Heart right ventricle (tissue), 16 donors: ENCODE data around the gene ZRANB1. TPM values are rescaled to one million over a fixed set of nuclear protein-coding genes. Genes with fewer than 3 reads are reported as not detected.
A peak's percentile ranks its signal among the peaks of the same experiment; 100 is the strongest.

ENCODE experiments used
- ATAC-seq, 8 donors: fragments of 200-7000 bp; cut with Tn5 transposase; one replicate each; pipeline ENCODE4 v1.9.1; 2020; ENCODE audit warnings: mild to moderate bottlenecking in 8 of 8, moderate library complexity in 8 of 8, moderate number of reproducible peaks in 1 of 8
- DNase-seq, 2 donors: peaks; one replicate each; pipeline ENCODE4 v3.0.0-alpha.2; 2020
- H3K27ac ChIP-seq, 10 donors: fragments of 200-600 bp; sonication (generic) in 2 of 10; one replicate each; pipeline versions ENCODE4 v1.5.0 to v1.8.0; 2020 to 2022; ENCODE audit warnings: mild to moderate bottlenecking in 3 of 10
- H3K27me3 ChIP-seq, 7 donors: fragments of 200-600 bp; one replicate each; pipeline ENCODE4 v1.8.0; 2021 to 2022; ENCODE audit warnings: mild to moderate bottlenecking in 2 of 7
- H3K36me3 ChIP-seq, 9 donors: fragments of 200-600 bp; sonication (generic) in 1 of 9; one replicate each; pipeline versions ENCODE4 v1.5.0 to v1.8.0; 2020 to 2022; ENCODE audit warnings: mild to moderate bottlenecking in 2 of 9
- H3K4me1 ChIP-seq, 9 donors: fragments of 200-600 bp; sonication (generic) in 1 of 9; one replicate each; pipeline versions ENCODE4 v1.5.0 to v1.8.0; 2020 to 2022; ENCODE audit warnings: mild to moderate bottlenecking in 4 of 9
- H3K4me3 ChIP-seq, 10 donors: fragments of 200-600 bp; sonication (generic) in 2 of 10; one replicate each; pipeline versions ENCODE4 v1.5.0 to v1.8.0; 2020 to 2022; ENCODE audit warnings: mild to moderate bottlenecking in 7 of 10, moderate library complexity in 2 of 10
- H3K9me3 ChIP-seq, 11 donors: fragments of 200-600 bp in 10 of 11; sonication (generic) in 2 of 11; one replicate each; pipeline versions ENCODE4 v1.5.0 to v1.8.0; 2013 to 2022; ENCODE audit warnings: mild to moderate bottlenecking in 2 of 11, control low read depth in 1 of 11, moderate library complexity in 1 of 11
- whole genome bisulfite sequencing, 2 donors: extraction: QIAGEN DNeasy Blood & Tissue Kit; methylation state at CpG; one replicate each; pipeline ENCODE4 v1.1.7; 2013; ENCODE audit warnings: inconsistent platforms in 1 of 2; 5-methylcytosine and 5-hydroxymethylcytosine counted together
- intact Hi-C, 10 donors: fragments of 100-400 bp; cut with DNase I; formaldehyde crosslinking; loops; one replicate each; pipeline versions ENCODE4 v1.11.1 to v1.14.2; 2022
- long read RNA-seq, 3 donors: library from polyadenylated mRNA; unstranded; transcript quantifications; one replicate each; pipeline ENCODE4 v2.0.0, GENCODE V29; 2020 to 2021
- polyA plus RNA-seq, 2 donors: library from polyadenylated mRNA; stranded (reverse); fragments of 200-250 nt; gene quantifications; one replicate each; pipeline ENCODE4 v1.2.3, GENCODE V29; 2013
- total RNA-seq, 10 donors: library from RNA; stranded (reverse); fragmentation: NEBNext Ultra II Directional in 3 of 10; extraction: Animal tissue kit (Norgen Biotek cat#: 25700) in 3 of 10; gene quantifications; one replicate each; pipeline versions ENCODE4 v1.2.1 to v1.2.4, GENCODE V29; 2021 to 2023
- TF ChIP-seq, protein P1 (sequence below), 9 donors: fragments of 200-600 bp; sonication (generic) in 2 of 9; IDR thresholded peaks; one replicate each; pipeline versions ENCODE4 v1.5.0 to v1.8.0; 2021 to 2022; ENCODE audit warnings: antibody characterized with exemption in 9 of 9, mild to moderate bottlenecking in 5 of 9, moderate library complexity in 1 of 9
- donor health status: Arrhythmogenic right ventricular cardiomyopathy.
- donor health status: ischemic (EF 13 %, LVEDD 7.1; RV severe dilation, severe dysfunction).
- donor health status: healthy with polysubstance abuse.
- donor health status: DM: no; HTN: yes; CAD: no.
- donor health status: DM: no; HTN: no; CAD: no.
- donor health status: ischemic (EF 25% LVEDD 6.9; RV normal size, moderate dysfunction).
- donor health status: ischemic (EF 25% LVEDD 5.7; RV mildly dilated, moderate dysfunction).
- donor health status: healthy.
- donor health status: DM: yes; HTN: yes; CAD: no.
- donor health status: Ischemic cardiomyopathy.
- donor health status: ischemic (EF 35%, LVEDD 5.7; RV mildly dilated, moderate dysfunction).
- donor health status: nonischemic (EF 11% LVEDD 7.7; RV severe dilation, severe dysfunction).
- donor health status: DM: yes; HTN: yes; CAD: no.
- donor health status: PGD.
- donor health status: ischemic (EF 29% LVEDD 5.4; RV normal size, mild dysfunction).
- donor health status: nonischemic (EF 23%, LVEDD 6.1; RV moderate dilation, normal function).

The ZRANB1 gene
- total RNA-seq (10 to 100 TPM; 21.5 to 33.2 (median 28.3) TPM), polyA plus RNA-seq (10 to 100 TPM; 13.0 to 14.6 TPM)
- long read RNA-seq, donor 1, full-length matches to known transcripts, result 4 of 87 reads
- long read RNA-seq, donor 1, partial matches to known transcripts, result 7 of 87 reads
- long read RNA-seq, donor 1, other reads (novel, unspliced or antisense), result 76 of 87 reads
- long read RNA-seq, donor 2, full-length matches to known transcripts, result 8 of 83 reads
- long read RNA-seq, donor 2, partial matches to known transcripts, result 5 of 83 reads
- long read RNA-seq, donor 2, other reads (novel, unspliced or antisense), result 70 of 83 reads
- long read RNA-seq, donor 3, full-length matches to known transcripts, result 6 of 22 reads
- long read RNA-seq, donor 3, partial matches to known transcripts, result 8 of 22 reads
- long read RNA-seq, donor 3, other reads (novel, unspliced or antisense), result 8 of 22 reads

DNA sequence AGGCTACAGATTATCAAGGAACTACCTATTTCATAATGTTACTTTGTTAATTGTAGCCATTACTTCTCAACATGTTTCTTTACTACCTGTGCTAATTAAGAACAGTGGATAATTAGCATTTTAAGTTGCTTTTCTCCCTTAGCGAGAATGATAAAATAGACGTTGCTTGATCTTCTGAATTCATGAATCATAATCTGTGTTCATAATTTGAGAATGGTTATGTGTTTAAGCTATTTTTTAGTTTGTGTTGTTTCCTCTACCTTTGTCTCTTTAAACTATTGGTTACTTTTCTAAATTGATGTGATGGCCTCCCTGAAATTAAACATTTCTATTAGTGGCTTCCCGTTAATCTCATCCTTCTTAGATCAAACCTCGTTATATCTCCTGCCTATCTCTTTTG, at the start of gene ZRANB1:
Gene ZRANB1 (plus strand): TSS at position 301 of the 400 bp plus-strand sequence. CDS start 371 bp downstream, outside the sequence.
- TF ChIP-seq, protein P1, sequence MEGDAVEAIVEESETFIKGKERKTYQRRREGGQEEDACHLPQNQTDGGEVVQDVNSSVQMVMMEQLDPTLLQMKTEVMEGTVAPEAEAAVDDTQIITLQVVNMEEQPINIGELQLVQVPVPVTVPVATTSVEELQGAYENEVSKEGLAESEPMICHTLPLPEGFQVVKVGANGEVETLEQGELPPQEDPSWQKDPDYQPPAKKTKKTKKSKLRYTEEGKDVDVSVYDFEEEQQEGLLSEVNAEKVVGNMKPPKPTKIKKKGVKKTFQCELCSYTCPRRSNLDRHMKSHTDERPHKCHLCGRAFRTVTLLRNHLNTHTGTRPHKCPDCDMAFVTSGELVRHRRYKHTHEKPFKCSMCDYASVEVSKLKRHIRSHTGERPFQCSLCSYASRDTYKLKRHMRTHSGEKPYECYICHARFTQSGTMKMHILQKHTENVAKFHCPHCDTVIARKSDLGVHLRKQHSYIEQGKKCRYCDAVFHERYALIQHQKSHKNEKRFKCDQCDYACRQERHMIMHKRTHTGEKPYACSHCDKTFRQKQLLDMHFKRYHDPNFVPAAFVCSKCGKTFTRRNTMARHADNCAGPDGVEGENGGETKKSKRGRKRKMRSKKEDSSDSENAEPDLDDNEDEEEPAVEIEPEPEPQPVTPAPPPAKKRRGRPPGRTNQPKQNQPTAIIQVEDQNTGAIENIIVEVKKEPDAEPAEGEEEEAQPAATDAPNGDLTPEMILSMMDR (IDR thresholded peaks at IDR 0.05), result no peak
- Histone ChIP-seq H3K4me3 (peak within 1 kb of the TSS in 2 of 10 donors; percentile 0 to 3), H3K9me3 (no peaks in the 10 kb centered on the region), H3K4me1 (peaks cover 3 to 80% (median 54%) of the 10 kb centered on the region in 9 donors), H3K27me3 (no peaks in the 10 kb centered on the region), H3K27ac (peak within 1 kb of the TSS; percentile 2 to 79 (median 66)), H3K36me3 (peaks cover 0 to 13% (median 0%) of the 10 kb centered on the region in 9 donors)
- intact Hi-C loops, result no loop called here
- ATAC-seq (no peak), DNase-seq (no peak)
- WGBS, 2 donors, result 55 to 66% methylated on average over 4 of the region's 4 CpGs

DNA sequence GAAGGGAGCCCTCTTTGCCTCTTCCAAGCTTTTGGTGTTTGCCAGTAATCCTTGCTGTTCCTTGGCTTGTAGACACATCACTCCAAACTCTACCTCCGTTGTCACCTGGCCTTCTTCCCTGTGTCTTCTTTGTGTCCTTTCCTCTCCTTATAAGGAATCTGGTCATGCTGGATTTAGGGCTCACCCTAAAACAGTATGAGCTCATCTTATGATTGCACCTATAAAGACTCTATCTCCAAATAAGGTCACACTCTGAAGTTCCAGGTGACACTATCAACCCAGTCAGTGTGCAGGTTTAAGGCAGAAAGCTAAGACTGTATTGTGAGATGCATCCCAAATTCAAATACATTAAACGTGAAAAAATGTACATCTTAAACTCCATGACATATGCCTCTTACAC, 49.0 kb upstream of the ZRANB1 start:
- H3K27me3 ChIP-seq, result peaks cover 0 to 11% (median 1%) of the 10 kb centered on the region in 7 donors
- H3K4me1 ChIP-seq, result peaks cover 0 to 3% (median 0%) of the 10 kb centered on the region in 9 donors
- intact Hi-C loops, result no loop called here
- ATAC-seq (no peak), DNase-seq (no peak)
- H3K9me3 ChIP-seq, result no peaks in the 10 kb centered on the region
- no peak overlapping the region for H3K27ac ChIP-seq
- H3K4me3 ChIP-seq, result no peak overlapping the region
- H3K36me3 ChIP-seq, result no peaks in the 10 kb centered on the region
- TF ChIP-seq, protein P1 (IDR thresholded peaks at IDR 0.05), result no peak
- 87 to 91% methylated on average over 2 of the region's 2 CpGs for WGBS, 2 donors

DNA sequence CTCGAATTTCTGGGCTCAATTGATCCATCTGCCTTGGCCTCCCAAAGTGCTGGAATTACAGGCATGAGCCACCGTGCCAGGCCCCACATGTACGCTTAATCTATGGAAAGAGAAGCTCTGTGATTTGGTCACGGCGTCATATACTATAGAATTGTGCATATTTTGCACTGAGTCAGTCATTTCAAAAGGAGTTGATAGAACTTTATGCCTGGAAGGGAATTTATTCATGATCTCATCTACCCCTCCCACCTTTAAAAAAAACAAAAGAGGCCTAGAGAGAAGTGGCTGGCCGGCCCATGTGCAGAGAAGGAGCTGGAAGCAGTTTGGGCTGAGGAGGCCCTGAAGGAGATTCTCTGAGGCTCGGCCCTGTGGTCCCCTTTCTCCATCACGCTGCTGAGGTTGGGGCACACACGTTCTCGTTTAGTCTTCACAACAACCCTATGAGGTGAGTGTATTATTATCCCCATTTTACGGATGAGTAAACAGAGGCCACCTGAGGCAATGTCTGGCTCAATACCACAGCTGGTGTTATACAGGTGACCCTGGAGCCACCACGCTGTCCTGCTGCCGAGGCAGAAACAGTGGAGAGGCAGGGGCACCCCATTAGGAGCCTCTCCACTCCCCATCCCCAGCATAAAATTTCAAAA, 47.2 kb upstream of the ZRANB1 start:
- intact Hi-C loops, result no loop called here
- no peak for ATAC-seq
- Histone ChIP-seq H3K4me3 (no peak overlapping the region), H3K36me3 (no peaks in the 10 kb centered on the region), H3K4me1 (peaks cover 0 to 3% (median 0%) of the 10 kb centered on the region in 9 donors), H3K9me3 (no peaks in the 10 kb centered on the region), H3K27ac (no peak overlapping the region), H3K27me3 (peaks cover 0 to 24% (median 10%) of the 10 kb centered on the region in 7 donors)
- TF ChIP-seq, protein P1 (IDR thresholded peaks at IDR 0.05), result no peak
- DNase-seq, result no peak
- 88 to 89% methylated on average over 13 of the region's 13 CpGs for WGBS, 2 donors

DNA sequence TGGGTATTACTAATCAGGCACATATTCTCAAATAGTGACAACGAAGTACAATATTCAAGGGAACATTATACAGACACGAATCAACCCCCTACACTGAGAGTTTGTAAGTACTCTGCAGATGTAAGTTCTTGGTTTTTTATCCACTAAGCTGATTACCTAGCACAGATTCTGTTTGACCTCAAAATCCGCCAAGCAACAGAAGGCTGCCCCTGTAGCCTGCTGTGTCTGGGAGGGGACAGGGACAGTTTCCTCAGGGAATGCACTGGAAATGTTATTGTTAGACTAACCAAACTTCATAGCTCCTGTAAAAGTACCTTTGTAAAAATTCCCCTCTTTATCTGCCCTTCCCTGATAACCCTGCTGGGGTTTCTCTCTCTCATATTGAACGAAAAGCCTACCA, 45.2 kb upstream of the ZRANB1 start:
- 61 to 67% methylated on average over 4 of the region's 4 CpGs for WGBS, 2 donors
- TF ChIP-seq, protein P1 (IDR thresholded peaks at IDR 0.05), result no peak
- Histone ChIP-seq H3K9me3 (no peaks in the 10 kb centered on the region), H3K27ac (no peak overlapping the region), H3K4me1 (peaks cover 0 to 2% (median 0%) of the 10 kb centered on the region in 9 donors), H3K36me3 (no peaks in the 10 kb centered on the region), H3K27me3 (peaks cover 0 to 24% (median 12%) of the 10 kb centered on the region in 7 donors), H3K4me3 (no peak overlapping the region)
- DNase-seq (no peak), ATAC-seq (no peak)
- intact Hi-C loops, result no loop called here
